GM18505 (cell line): ENCODE results near the gene TCP11.

Source experiments
- ATAC-seq: cut with Tn5 transposase; IDR thresholded peaks from one replicate; pipeline ENCODE4 v1.9.1; 2021; ENCODE audit not compliant: unreplicated experiment
- POLR2A ChIP-seq: IDR thresholded peaks from 4 replicates; pipeline ENCODE4 v1.6.1; 2011; ENCODE audit warnings: borderline replicate concordance; ENCODE audit not compliant: insufficient read depth, insufficient read length; ENCODE audit errors: extremely low read depth

The TCP11 gene

GRCh38 chr6:35165630-35166071 lies 24.5 kb upstream of the TCP11 start:
- no peak for TF ChIP-seq POLR2A
- ATAC-seq = no peak

DNA sequence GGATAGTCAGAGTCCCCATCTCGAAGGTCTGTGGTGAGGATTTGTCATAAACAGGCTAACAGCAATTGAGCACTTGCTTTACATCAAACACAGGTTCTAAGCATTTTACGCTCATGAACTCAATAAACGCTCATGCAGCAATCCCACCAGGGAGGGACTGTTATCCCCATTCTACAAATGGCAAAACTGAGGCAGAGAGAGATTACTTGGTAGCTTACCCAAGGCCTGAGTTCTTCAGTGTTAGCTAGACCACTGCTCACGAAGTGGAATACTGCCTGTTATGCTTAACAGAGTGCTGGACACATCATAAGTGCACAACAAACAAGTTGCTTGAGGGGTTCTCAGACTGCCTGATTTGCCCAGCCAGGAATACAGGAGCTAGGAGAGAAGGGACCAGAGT lies 23.7 kb upstream of the TCP11 start:
- no peak for ATAC-seq
- no peak for TF ChIP-seq POLR2A

- no peak for TF ChIP-seq POLR2A
- ATAC-seq = no peak
Measured at GRCh38 chr6:35164277-35164676, 23.1 kb upstream of the TCP11 start.

- no peak for ATAC-seq
Measured at GRCh38 chr6:35163836-35164235, 22.7 kb upstream of the TCP11 start.

GRCh38 chr6:35161776-35162607 lies 20.9 kb upstream of the TCP11 start:
- ATAC-seq = no peak

More at GRCh38 chr6:35163836-35164235, 22.7 kb upstream of the TCP11 start:
- TF ChIP-seq POLR2A = no peak

DNA sequence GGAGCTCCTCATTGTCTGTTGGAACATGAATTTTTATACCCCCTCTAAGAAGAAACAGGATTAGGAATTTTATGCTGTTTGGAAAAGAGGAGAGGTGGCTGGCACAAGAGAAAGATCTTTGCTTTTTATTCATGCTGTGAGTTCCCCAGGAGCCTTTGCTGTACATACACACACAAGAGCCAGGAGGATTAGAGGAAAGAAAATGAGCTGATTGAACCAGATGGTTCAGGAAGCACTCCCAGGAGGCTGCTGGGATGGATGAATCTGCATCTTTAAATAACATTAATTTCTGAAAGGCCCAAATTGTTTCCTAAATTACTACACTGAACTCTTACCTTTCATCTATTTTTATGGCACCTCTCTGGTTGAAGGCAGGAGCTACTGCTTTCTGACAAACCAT lies 20.1 kb upstream of the TCP11 start:
- TF ChIP-seq POLR2A = no peak
- ATAC-seq = no peak

More at GRCh38 chr6:35161776-35162607, 20.9 kb upstream of the TCP11 start:
- TF ChIP-seq POLR2A = no peak

- no peak for TF ChIP-seq POLR2A
- no peak for ATAC-seq
Measured at GRCh38 chr6:35160642-35161041, 19.5 kb upstream of the TCP11 start.

DNA sequence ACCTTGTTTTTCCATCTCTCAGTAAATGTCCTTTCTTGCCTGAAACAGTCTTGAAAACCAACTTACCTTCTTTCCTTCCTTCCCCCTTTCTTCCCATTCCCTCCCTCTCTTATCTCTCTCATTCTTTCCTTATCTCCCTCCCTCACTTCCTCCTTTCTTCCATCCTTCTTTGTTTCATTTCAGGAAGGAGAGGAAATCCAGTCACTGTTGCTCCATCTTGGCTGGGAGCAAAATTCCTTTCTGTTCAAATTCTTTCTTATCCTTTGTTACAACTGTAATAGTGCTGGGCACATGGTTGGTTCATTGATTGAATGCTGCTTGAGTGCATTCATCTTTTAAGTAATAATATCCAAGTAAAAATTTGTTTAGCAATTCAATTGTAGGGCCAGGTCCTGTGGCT lies 17.4 kb upstream of the TCP11 start:
- no peak for TF ChIP-seq POLR2A
- ATAC-seq = no peak

- no peak for ATAC-seq
- TF ChIP-seq POLR2A = no peak
Measured at GRCh38 chr6:35154947-35155346, 13.8 kb upstream of the TCP11 start.

- ATAC-seq = no peak
- no peak for TF ChIP-seq POLR2A
Measured at GRCh38 chr6:35154262-35154661, 13.1 kb upstream of the TCP11 start.

GRCh38 chr6:35152067-35152707 lies 11.0 kb upstream of the TCP11 start:
- no peak for ATAC-seq
- no peak for TF ChIP-seq POLR2A

DNA sequence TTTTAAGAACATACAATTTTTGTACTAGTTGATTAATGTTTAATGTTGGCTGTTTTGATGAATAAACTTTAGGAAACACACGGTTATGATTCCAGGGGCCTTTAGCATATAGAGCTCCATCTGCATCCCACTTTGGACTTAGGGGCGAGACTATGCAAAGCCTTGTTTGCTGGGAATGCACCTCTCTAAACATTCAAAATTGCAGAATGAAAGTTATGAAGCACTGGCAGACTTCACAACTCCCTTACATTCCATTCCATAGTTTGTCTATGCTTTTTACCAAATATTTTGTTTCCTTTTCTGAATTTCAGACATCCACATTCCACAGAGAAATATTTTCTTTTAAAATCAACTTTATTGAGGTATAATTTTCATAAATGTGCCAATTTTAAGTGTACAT lies 10.3 kb upstream of the TCP11 start:
- TF ChIP-seq POLR2A = no peak
- no peak for ATAC-seq

- no peak for ATAC-seq
- TF ChIP-seq POLR2A = no peak
Measured at GRCh38 chr6:35149891-35150566, 8.9 kb upstream of the TCP11 start.
